ENCODE results near the gene ANKRD10. TPM values are rescaled to one million over a fixed set of nuclear protein-coding genes. Genes with fewer than 3 reads are reported as not detected.
"Not testable (repeated sequence)": the region's sequence is repeated elsewhere in the genome, so short reads cannot be mapped to it uniquely, and the experiment has no call there.

ANKRD10 gene
- total and polyA plus RNA-seq, 3 donors from 2014 or later: 65.2 to 180 (median 132) TPM

DNA sequence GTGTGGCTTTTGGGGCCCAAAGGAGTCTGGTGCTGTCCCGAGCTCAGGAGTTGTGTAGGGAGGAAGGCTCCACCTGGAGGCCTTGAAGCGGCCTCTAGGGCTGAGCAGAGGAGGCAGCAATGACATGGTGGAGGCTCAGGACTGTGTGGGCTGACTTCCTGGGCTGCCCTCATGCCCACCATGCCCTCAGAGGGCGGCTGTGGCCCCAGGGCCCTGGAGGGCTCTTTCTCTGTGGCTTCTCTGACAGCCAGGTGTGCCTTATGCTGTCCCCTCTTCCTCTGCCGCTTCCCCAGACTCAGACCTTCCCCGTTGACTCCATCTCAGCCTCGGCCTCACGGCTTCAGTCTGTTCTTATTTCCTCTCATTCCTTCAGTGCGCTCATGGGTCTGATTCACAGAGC, 35.5 kb upstream of the ANKRD10 start:
- TF ChIP-seq CTCF (IDR thresholded peaks at IDR 0.05) (no peak), POLR2A (IDR thresholded peaks at IDR 0.05) (no peak)
- no peak for DNase-seq
- no peaks in the 10 kb centered on the region for H3K36me3 ChIP-seq (ENCODE audit: low read depth, missing control alignments)

GRCh38 chr13:110949628-110950027, 34.8 kb upstream of the ANKRD10 start:
- Histone ChIP-seq H3K27me3 (no peaks in the 10 kb centered on the region), H3K36me3 (ENCODE audit: low read depth, missing control alignments) (no peaks in the 10 kb centered on the region), H3K4me3 (no peak overlapping the region), H3K4me1 (no peaks in the 10 kb centered on the region), H3K27ac (no peak overlapping the region), H3K9me3 (no peaks in the 10 kb centered on the region)
- no peak for DNase-seq
- TF ChIP-seq CTCF (IDR thresholded peaks at IDR 0.05) (no peak), POLR2A (IDR thresholded peaks at IDR 0.05) (no peak)
- WGBS, 2 donors: 91 to 95% methylated on average over 4 of the region's 4 CpGs
- intact Hi-C loops (cut with DNase I; ENCODE audit: low total_unique reads): loop anchor here (5.0 kb wide), 1 partner anchor 1448 kb away; no protein-coding TSS in a partner anchor

More for the DNA sequence above, 35.5 kb upstream of the ANKRD10 start:
- Histone ChIP-seq H3K9me3 (no peaks in the 10 kb centered on the region), H3K27ac (no peak overlapping the region), H3K4me1 (no peaks in the 10 kb centered on the region), H3K27me3 (no peaks in the 10 kb centered on the region), H3K4me3 (no peak overlapping the region)
- 96 to 98% methylated on average over 8 of the region's 8 CpGs for WGBS, 2 donors
- intact Hi-C loops (cut with DNase I; ENCODE audit: low total_unique reads): loop anchor here (5.0 kb wide), 1 partner anchor 1447 kb away; no protein-coding TSS in a partner anchor

DNA sequence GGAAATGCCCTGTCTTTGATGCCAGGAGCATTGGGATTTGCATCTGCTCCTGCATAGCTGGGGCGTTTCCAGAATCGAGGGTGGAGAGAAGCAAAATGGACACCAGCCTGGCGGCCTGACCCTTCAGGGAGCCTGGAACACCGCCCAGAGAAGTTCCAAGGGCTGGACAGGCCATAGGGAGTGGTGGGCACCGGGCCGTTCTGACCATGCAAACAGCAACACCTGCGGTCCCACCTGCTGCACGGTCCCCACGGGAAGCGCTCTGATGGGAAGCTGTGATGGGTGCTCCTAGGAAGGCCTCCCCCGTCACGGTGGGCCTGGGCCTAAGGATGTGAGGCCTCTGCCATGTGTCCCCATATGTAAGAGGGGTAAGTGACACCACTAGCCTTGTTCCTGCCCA, 34.2 kb upstream of the ANKRD10 start:
- Histone ChIP-seq H3K9me3 (no peaks in the 10 kb centered on the region), H3K4me1 (no peaks in the 10 kb centered on the region), H3K36me3 (ENCODE audit: low read depth, missing control alignments) (no peaks in the 10 kb centered on the region), H3K27ac (no peak overlapping the region), H3K27me3 (no peaks in the 10 kb centered on the region), H3K4me3 (no peak overlapping the region)
- WGBS, 2 donors: 76 to 95% methylated on average over 9 to 12 of the region's 12 CpGs
- intact Hi-C loops (cut with DNase I; ENCODE audit: low total_unique reads): no loop called here
- no peak for TF ChIP-seq CTCF (IDR thresholded peaks at IDR 0.05)
- no peak for TF ChIP-seq POLR2A (IDR thresholded peaks at IDR 0.05)
- DNase-seq: no peak

DNA sequence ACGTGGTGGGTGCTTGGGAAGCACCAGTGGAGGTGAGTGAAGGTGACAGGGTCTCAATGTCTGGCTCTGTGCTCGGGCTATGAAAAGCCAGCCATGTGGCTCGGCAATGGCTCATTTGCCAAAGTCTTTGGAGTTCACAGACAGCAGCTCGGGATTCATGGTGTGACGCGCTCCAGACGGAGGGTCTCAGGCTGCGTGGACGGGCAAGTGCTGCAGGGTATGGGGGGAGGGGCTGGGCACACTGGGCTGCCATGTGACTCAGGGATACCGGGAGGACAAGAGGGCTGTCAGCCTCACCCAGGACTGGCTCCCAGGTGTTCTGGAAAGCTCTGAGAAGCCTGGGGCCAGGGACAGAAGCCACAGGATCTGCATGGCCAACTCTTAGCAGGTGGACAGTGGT, 32.5 kb upstream of the ANKRD10 start:
- intact Hi-C loops (cut with DNase I; ENCODE audit: low total_unique reads); H3K9me3 ChIP-seq; H3K27me3 ChIP-seq; H3K4me1 ChIP-seq; H3K36me3 ChIP-seq (ENCODE audit: low read depth, missing control alignments); H3K27ac ChIP-seq; DNase-seq; H3K4me3 ChIP-seq: not testable (repeated sequence)
- 83% methylated on average over 1 of the region's 10 CpGs; no CpG with 5 or more reads in 1 of the 2 donors for WGBS, 2 donors

- WGBS, 2 donors: 84 to 85% methylated on average over 4 to 12 of the region's 12 CpGs
- H3K36me3 ChIP-seq (ENCODE audit: low read depth, missing control alignments): no peaks in the 10 kb centered on the region
- no peak for DNase-seq
- intact Hi-C loops (cut with DNase I; ENCODE audit: low total_unique reads): no loop called here
- no peaks in the 10 kb centered on the region for H3K9me3 ChIP-seq
- H3K4me3 ChIP-seq: no peak overlapping the region
- peaks cover 5% of the 10 kb centered on the region for H3K4me1 ChIP-seq
- H3K27ac ChIP-seq: no peak overlapping the region
- no peaks in the 10 kb centered on the region for H3K27me3 ChIP-seq
- TF ChIP-seq CTCF (IDR thresholded peaks at IDR 0.05): no peak
- TF ChIP-seq POLR2A (IDR thresholded peaks at IDR 0.05): no peak
Observed at GRCh38 chr13:110945928-110946570, 31.2 kb upstream of the ANKRD10 start.
